Esophagus squamous epithelium (tissue), 4 donors: ENCODE measurements around the gene PLEKHA5.

ENCODE experiments used
- POLR2A ChIP-seq, 4 donors: fragments of 450-650 bp; IDR thresholded peaks; one replicate each; pipeline ENCODE4 v1.6.1; 2017; ENCODE audit warnings: antibody characterized with exemption in 4 of 4, mild to moderate bottlenecking in 4 of 4, moderate library complexity in 3 of 4
- TF ChIP-seq, protein P1 (sequence below), 6 experiments: fragments of 450-650 bp in 4 of 6; fragments of 200-600 bp in 2 of 6; sonication (generic) in 2 of 6; IDR thresholded peaks; one replicate each; pipeline ENCODE4 v1.5.1; 2016 to 2019; ENCODE audit warnings: antibody characterized with exemption in 6 of 6, mild to moderate bottlenecking in 4 of 6, moderate library complexity in 4 of 6

DNA sequence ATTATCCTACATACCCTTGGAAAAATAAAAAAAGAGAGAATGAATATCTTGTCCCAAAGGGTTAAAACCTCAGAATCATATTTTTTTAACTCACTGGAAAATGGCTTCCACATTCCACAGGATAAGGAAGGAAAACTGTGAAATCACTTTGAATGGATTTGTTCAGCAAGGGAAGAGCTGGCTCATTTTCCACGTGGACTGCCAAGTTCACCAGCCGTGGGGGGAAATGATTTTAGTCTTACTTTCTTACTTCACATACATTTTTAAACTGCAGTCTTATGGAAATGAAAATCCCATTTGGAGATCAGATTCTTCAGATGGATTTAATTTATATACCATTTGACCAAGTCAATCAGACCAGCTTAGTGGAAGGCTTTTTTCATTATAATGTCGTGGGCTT lies 279.8 kb downstream of the PLEKHA5 start:
- TF ChIP-seq, protein P1, sequence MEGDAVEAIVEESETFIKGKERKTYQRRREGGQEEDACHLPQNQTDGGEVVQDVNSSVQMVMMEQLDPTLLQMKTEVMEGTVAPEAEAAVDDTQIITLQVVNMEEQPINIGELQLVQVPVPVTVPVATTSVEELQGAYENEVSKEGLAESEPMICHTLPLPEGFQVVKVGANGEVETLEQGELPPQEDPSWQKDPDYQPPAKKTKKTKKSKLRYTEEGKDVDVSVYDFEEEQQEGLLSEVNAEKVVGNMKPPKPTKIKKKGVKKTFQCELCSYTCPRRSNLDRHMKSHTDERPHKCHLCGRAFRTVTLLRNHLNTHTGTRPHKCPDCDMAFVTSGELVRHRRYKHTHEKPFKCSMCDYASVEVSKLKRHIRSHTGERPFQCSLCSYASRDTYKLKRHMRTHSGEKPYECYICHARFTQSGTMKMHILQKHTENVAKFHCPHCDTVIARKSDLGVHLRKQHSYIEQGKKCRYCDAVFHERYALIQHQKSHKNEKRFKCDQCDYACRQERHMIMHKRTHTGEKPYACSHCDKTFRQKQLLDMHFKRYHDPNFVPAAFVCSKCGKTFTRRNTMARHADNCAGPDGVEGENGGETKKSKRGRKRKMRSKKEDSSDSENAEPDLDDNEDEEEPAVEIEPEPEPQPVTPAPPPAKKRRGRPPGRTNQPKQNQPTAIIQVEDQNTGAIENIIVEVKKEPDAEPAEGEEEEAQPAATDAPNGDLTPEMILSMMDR (IDR thresholded peaks at IDR 0.05): no peak
- no peak for TF ChIP-seq POLR2A (IDR thresholded peaks at IDR 0.05)
